ENCODE results near the gene GRM7. TPM values are rescaled to one million over a fixed set of nuclear protein-coding genes. Genes with fewer than 3 reads are reported as not detected.

Gene GRM7
- total RNA-seq, 1 experiment from 2014 or later: 0.28 TPM

DNA sequence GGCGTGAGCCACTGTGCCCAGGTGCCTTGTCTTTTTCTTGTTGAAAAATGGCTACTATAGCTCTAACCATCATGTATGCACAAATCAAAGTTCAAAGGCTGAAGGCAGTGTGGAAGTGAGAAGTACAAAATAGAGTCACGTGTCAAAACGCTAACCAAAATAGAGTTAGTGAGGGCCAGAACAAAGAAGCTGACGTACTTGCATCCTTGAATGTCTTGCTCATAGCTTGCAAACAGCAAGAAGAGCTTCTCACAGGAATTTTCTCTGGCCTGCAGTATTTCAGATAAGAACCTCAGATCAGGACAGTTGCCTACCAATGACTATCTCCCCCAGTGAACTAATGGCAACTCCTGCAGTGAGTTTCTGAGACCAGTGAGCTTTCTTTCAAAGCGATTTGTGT, 713.5 kb downstream of the GRM7 start:
- Histone ChIP-seq H3K4me2 (ENCODE audit: insufficient read depth, insufficient read length, low read length) (no peak overlapping the region), H4K8ac (replicated peaks; ENCODE audit: insufficient read length, low read depth, low read length) (no peak overlapping the region), H3K9me3 (ENCODE audit: control insufficient read depth, low read depth, low read length) (no peaks in the 10 kb centered on the region), H2BK20ac (ENCODE audit: low read depth, low read length, poor library complexity, severe bottlenecking) (no peak overlapping the region), H4K91ac (ENCODE audit: insufficient read length, low read depth, low read length) (no peak overlapping the region), H3K23ac (ENCODE audit: insufficient read length, low read depth, low read length) (no peak overlapping the region), H4K20me1 (ENCODE audit: control insufficient read depth, insufficient read depth, insufficient read length) (no peaks in the 10 kb centered on the region), H2BK12ac (ENCODE audit: insufficient read length, low read depth, low read length) (no peak overlapping the region), H3K18ac (ENCODE audit: insufficient read length, low read depth, low read length) (no peak overlapping the region), H3K14ac (ENCODE audit: insufficient read depth, low read length) (no peak overlapping the region), H3K9ac (ENCODE audit: extremely low read depth, insufficient read length, low read length) (no peak overlapping the region), H3K56ac (ENCODE audit: insufficient read length, low read depth, low read length) (no peak overlapping the region), H3K4me1 (ENCODE audit: insufficient read depth, low read length) (no peaks in the 10 kb centered on the region), H2BK120ac (ENCODE audit: low read depth, low read length, poor library complexity, severe bottlenecking) (no peak overlapping the region), H2AK5ac (ENCODE audit: insufficient read length, low read length) (no peak overlapping the region), H3K27ac (ENCODE audit: insufficient read length, low read depth, low read length) (no peak overlapping the region), H3K4ac (ENCODE audit: low read depth, low read length) (no peak overlapping the region), H2AFZ (ENCODE audit: low read length) (no peak overlapping the region), H3K27me3 (ENCODE audit: insufficient read depth, low read length) (no peaks in the 10 kb centered on the region), H2BK5ac (ENCODE audit: insufficient read length, low read length) (no peak overlapping the region), H3T11ph (ENCODE audit: low read length) (no peak overlapping the region), H2BK15ac (ENCODE audit: low read depth, low read length) (no peak overlapping the region), H3K23me2 (ENCODE audit: insufficient read length, low read depth, low read length, poor library complexity, severe bottlenecking) (no peaks in the 10 kb centered on the region), H4K5ac (ENCODE audit: insufficient read length, low read depth, low read length) (no peak overlapping the region), H3K79me2 (ENCODE audit: insufficient read depth, low read length) (no peaks in the 10 kb centered on the region), H3K79me1 (ENCODE audit: insufficient read depth, low read depth, low read length, poor library complexity, severe bottlenecking) (no peaks in the 10 kb centered on the region)
- no peak for TF ChIP-seq CTCF (conservative IDR thresholded peaks at IDR 0.05)
- Mint-ChIP-seq H3K27me3 (ENCODE audit: low read depth) (no peaks in the 10 kb centered on the region; the same call in 1 of the 2 replicates), H3K27ac (no peak overlapping the region), H3K36me3 (ENCODE audit: insufficient read depth in 1 of 3, low read depth in 3 of 3) (peaks cover 9 to 16% (median 13%) of the 10 kb centered on the region in 3 experiments; a peak in 5 of 7 replicates), H3K4me1 (peaks cover 4 to 6% of the 10 kb centered on the region in 2 experiments; a peak in 2 of 4 replicates), H3K4me3 (no peak overlapping the region), H3K9me3 (peaks cover 14 to 18% of the 10 kb centered on the region in 2 experiments)
- no peak for DNase-seq
- WGBS (ENCODE audit: extremely low coverage, insufficient read length, low lambda C conversion rate): no CpG with 5 or more reads among the region's 5 CpGs
